GM12878 (cell line): ENCODE data around the gene RAB36. TPM values are rescaled to one million over a fixed set of nuclear protein-coding genes. Genes with fewer than 3 reads are reported as not detected.

ENCODE experiments used
- ATAC-seq: fragments of 200-7000 bp; cut with Tn5 transposase; 3 replicates; pipeline ENCODE4 v1.9.1; 2020; ENCODE audit warnings: mild to moderate bottlenecking, moderate library complexity
- BruUV-seq: library from RNA; stranded (reverse); fragments of 400-500 nt; replicated peaks from 2 replicates; lab custom pipeline; 2021; lab: Mats Ljungman, UMichigan
- CTCF ChIA-PET: fragments of 300-600 bp; sonication (Branson Sonifier 250); formaldehyde crosslinking; extraction: SDS; loops from one replicate; lab custom pipeline; 2021; ENCODE audit warnings: inconsistent platforms; lab: Yijun Ruan, JAX
- POLR2A ChIA-PET: fragments of 350-600 bp; formaldehyde crosslinking; extraction: SDS; loops from one replicate; lab custom pipeline; 2021; ENCODE audit warnings: inconsistent platforms; lab: Charles Lee
- RAD21 ChIA-PET: fragments of 300-600 bp; sonication (Branson Sonifier 250); formaldehyde crosslinking; loops from one replicate; lab custom pipeline; 2023; ENCODE audit warnings: antibody characterized with exemption; ENCODE audit not compliant: unreplicated experiment; lab: Charles Lee
- SMC1A ChIA-PET: fragments of 300-600 bp; sonication (Branson Sonifier 250); formaldehyde crosslinking; loops from one replicate; lab custom pipeline; 2023; ENCODE audit not compliant: unreplicated experiment, uncharacterized antibody; lab: Charles Lee
- DNase-seq: peaks from one replicate; pipeline ENCODE4 v3.0.0-alpha.2; 2011; ENCODE audit warnings: low read depth, low spot score
- FAIRE-seq: peaks from 3 replicates; lab custom pipeline; 2011; peaks lifted over from hg19 to GRCh38; lab: Jason Lieb, UNC
- H2AFZ ChIP-seq: 2 replicates; pipeline ENCODE4 v1.6.0; 2011; ENCODE audit warnings: low read depth, low read length, control low read depth; ENCODE audit not compliant: control insufficient read depth
- H3K27ac ChIP-seq: 2 replicates; pipeline ENCODE4 v1.5.1; 2011; ENCODE audit warnings: control low read depth; ENCODE audit not compliant: control insufficient read depth, insufficient read depth
- H3K27me3 ChIP-seq, 2 experiments: replicated peaks in 1 of 2; 2 replicates each; pipeline versions ENCODE4 v1.6.0 to v1.6.1; 2011; ENCODE audit warnings: low read length in 1 of 2; ENCODE audit not compliant: control insufficient read depth in 2 of 2, insufficient read depth in 2 of 2
- H3K36me3 ChIP-seq, 2 experiments: 2 replicates each; pipeline ENCODE4 v1.5.1; 2011; ENCODE audit warnings: low read length in 1 of 2; ENCODE audit not compliant: control insufficient read depth in 2 of 2, insufficient read depth in 2 of 2
- H3K4me1 ChIP-seq: 2 replicates; pipeline ENCODE4 v1.6.1; 2011; ENCODE audit warnings: mild to moderate bottlenecking, low read length, moderate library complexity, mixed read lengths; ENCODE audit not compliant: control insufficient read depth, insufficient read depth
- H3K4me2 ChIP-seq: 2 replicates; pipeline ENCODE4 v1.6.0; 2011; ENCODE audit warnings: control low read depth; ENCODE audit not compliant: control insufficient read depth, insufficient read depth
- H3K4me3 ChIP-seq: fragments of 200-600 bp; sonication (generic); 2 replicates; pipeline ENCODE4 v1.5.1; 2016
- H3K79me2 ChIP-seq: 2 replicates; pipeline ENCODE4 v1.6.0; 2011; ENCODE audit warnings: low read length; ENCODE audit not compliant: control insufficient read depth, insufficient read depth
- H3K9ac ChIP-seq: 2 replicates; pipeline ENCODE4 v1.8.0; 2011; ENCODE audit warnings: low read length, control low read depth, mixed read lengths; ENCODE audit not compliant: control insufficient read depth, insufficient read depth
- H3K9me3 ChIP-seq: replicated peaks from 3 replicates; pipeline ENCODE4 v1.5.1; 2011; ENCODE audit warnings: mild to moderate bottlenecking, low read length; ENCODE audit not compliant: control insufficient read depth, insufficient read depth
- H4K20me1 ChIP-seq: 2 replicates; pipeline ENCODE4 v1.6.0; 2011; ENCODE audit not compliant: control insufficient read depth, insufficient read depth
- GATAD2B ChIP-seq: fragments of 450-650 bp; conservative IDR thresholded peaks from 2 replicates; pipeline ENCODE4 v1.6.1; 2017; ENCODE audit warnings: low read depth, mild to moderate bottlenecking, moderate library complexity
- HSF1 ChIP-seq: fragments of 150-350 bp; IDR thresholded peaks from 2 replicates; pipeline ENCODE4 v1.6.1; 2014; ENCODE audit warnings: mild to moderate bottlenecking, low read depth, low read length
- MTA2 ChIP-seq: fragments of 450-650 bp; IDR thresholded peaks from 2 replicates; pipeline ENCODE4 v1.6.1; 2016; ENCODE audit warnings: low read depth, mild to moderate bottlenecking, moderate library complexity
- MTA3 ChIP-seq: IDR thresholded peaks from 2 replicates; pipeline ENCODE4 v1.6.1; 2012; ENCODE audit warnings: low read length, inconsistent platforms, borderline replicate concordance
- MYB ChIP-seq: fragments of 150-350 bp; IDR thresholded peaks from 2 replicates; pipeline ENCODE4 v1.6.1; 2014; ENCODE audit warnings: mild to moderate bottlenecking, low read depth, low read length, borderline replicate concordance
- NFIC ChIP-seq: IDR thresholded peaks from 2 replicates; pipeline ENCODE4 v1.6.1; 2012; ENCODE audit warnings: low read depth, mild to moderate bottlenecking, inconsistent platforms, low read length, moderate library complexity
- RELA ChIP-seq: fragments of 450-650 bp; IDR thresholded peaks from 2 replicates; pipeline ENCODE4 v1.8.0; 2014; ENCODE audit warnings: borderline replicate concordance; ENCODE audit not compliant: partially characterized antibody
- SREBF2 ChIP-seq: IDR thresholded peaks from 2 replicates; pipeline ENCODE4 v1.6.1; 2012; ENCODE audit warnings: mild to moderate bottlenecking, low read length
- ZZZ3 ChIP-seq: IDR thresholded peaks from 2 replicates; pipeline ENCODE4 v1.6.1; 2011; ENCODE audit warnings: low read depth; ENCODE audit not compliant: control insufficient read depth, insufficient read length
- whole genome bisulfite sequencing: methylation state at CpG from one replicate; pipeline ENCODE4 v1.1.6; 2016; ENCODE audit warnings: low lambda C conversion rate; ENCODE audit not compliant: insufficient replicate concordance, insufficient coverage; ENCODE audit errors: missing lambda C conversion rate; 5-methylcytosine and 5-hydroxymethylcytosine counted together
- in situ Hi-C: fragments of 300-500 bp; cut with MboI; formaldehyde crosslinking; loops from 9 replicates; pipeline ENCODE4 v1.14.3; 2018; ENCODE audit warnings: mixed read lengths
- intact Hi-C: fragments of 100-400 bp; cut with micrococcal nuclease; formaldehyde crosslinking; loops from one replicate; pipeline ENCODE4 v1.14.2; 2022; ENCODE audit not compliant: unreplicated experiment
- polyA plus RNA-seq, 11 experiments: library from polyadenylated mRNA; depleted of rRNA in 4 of 11; unstranded in 6 of 11; stranded (reverse) in 5 of 11; fragments of >200 nt; fragmentation: Nextera tagmentation in 4 of 11; fragmentation: Illumina TruSeq in 1 of 11; extraction: Ambion mirVana in 4 of 11; extraction: Trizol in 1 of 11; gene quantifications; 1 replicate in 1 of 11; 2 replicates in 10 of 11; pipeline versions ENCODE4 v1.2.1 to v1.2.3, GENCODE V29; 2011 to 2016; ENCODE audit warnings: inconsistent platforms in 2 of 11, missing spikeins in 2 of 11, low read depth in 1 of 11
- total RNA-seq, 4 experiments: library from RNA; depleted of rRNA in 3 of 4; stranded (reverse); fragments of >200 nt in 3 of 4; fragmentation: Illumina TruSeq in 1 of 4; extraction: Trizol in 1 of 4; gene quantifications; 2 replicates each; pipeline versions ENCODE4 v1.2.1 to v1.2.3, GENCODE V29; 2013 to 2021
- TF ChIP-seq, protein P1 (sequence below): IDR thresholded peaks from 2 replicates; pipeline ENCODE4 v1.6.1; 2012; ENCODE audit warnings: mild to moderate bottlenecking, low read depth, low read length
- TF ChIP-seq, protein P2 (sequence below): fragments of 450-650 bp; IDR thresholded peaks from 2 replicates; pipeline ENCODE4 v1.6.1; 2017; ENCODE audit warnings: mild to moderate bottlenecking
- TF ChIP-seq, protein P3 (sequence below): fragments of 450-650 bp; IDR thresholded peaks from 2 replicates; pipeline ENCODE4 v1.6.1; 2017; ENCODE audit warnings: low read depth, mild to moderate bottlenecking, moderate library complexity

Gene RAB36
- total and polyA plus RNA-seq, 10 of the 15 experiments (the other 5 are each of a cell fraction or from before 2014, with no cell fraction given): 0.31 to 2.7 (median 1.1) TPM

GRCh38 chr22:23132376-23133091, 12.7 kb upstream of the RAB36 start:
- no peak overlapping the region for H3K9ac ChIP-seq
- no peak for ATAC-seq
- intact Hi-C loops: no loop called here
- no peak overlapping the region for H2AFZ ChIP-seq
- 74% methylated on average over 10 of the region's 10 CpGs for WGBS
- no peak overlapping the region for H3K4me2 ChIP-seq
- no peak for DNase-seq
- RAD21 ChIA-PET: interaction anchor here (1.0 to 5.8 kb wide), 3 partner anchors 175 to 323 kb away, joined by 3 to 84 read pairs (median 4); no protein-coding TSS in a partner anchor
- POLR2A ChIA-PET: interaction anchor here (1.1 to 2.4 kb wide), 2 partner anchors 12 to 173 kb away, joined by 3 to 6 read pairs; no protein-coding TSS in a partner anchor
- peaks cover 20% of the 10 kb centered on the region for H3K4me1 ChIP-seq
- TF ChIP-seq MTA3 (no peak), GATAD2B (no peak), RELA (no peak), MTA2 (no peak), SREBF2 (no peak), MYB (no peak), NFIC (no peak), HSF1 (no peak), ZZZ3 (no peak)
- TF ChIP-seq, protein P1, sequence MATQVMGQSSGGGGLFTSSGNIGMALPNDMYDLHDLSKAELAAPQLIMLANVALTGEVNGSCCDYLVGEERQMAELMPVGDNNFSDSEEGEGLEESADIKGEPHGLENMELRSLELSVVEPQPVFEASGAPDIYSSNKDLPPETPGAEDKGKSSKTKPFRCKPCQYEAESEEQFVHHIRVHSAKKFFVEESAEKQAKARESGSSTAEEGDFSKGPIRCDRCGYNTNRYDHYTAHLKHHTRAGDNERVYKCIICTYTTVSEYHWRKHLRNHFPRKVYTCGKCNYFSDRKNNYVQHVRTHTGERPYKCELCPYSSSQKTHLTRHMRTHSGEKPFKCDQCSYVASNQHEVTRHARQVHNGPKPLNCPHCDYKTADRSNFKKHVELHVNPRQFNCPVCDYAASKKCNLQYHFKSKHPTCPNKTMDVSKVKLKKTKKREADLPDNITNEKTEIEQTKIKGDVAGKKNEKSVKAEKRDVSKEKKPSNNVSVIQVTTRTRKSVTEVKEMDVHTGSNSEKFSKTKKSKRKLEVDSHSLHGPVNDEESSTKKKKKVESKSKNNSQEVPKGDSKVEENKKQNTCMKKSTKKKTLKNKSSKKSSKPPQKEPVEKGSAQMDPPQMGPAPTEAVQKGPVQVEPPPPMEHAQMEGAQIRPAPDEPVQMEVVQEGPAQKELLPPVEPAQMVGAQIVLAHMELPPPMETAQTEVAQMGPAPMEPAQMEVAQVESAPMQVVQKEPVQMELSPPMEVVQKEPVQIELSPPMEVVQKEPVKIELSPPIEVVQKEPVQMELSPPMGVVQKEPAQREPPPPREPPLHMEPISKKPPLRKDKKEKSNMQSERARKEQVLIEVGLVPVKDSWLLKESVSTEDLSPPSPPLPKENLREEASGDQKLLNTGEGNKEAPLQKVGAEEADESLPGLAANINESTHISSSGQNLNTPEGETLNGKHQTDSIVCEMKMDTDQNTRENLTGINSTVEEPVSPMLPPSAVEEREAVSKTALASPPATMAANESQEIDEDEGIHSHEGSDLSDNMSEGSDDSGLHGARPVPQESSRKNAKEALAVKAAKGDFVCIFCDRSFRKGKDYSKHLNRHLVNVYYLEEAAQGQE: no peak
- TF ChIP-seq, protein P2, sequence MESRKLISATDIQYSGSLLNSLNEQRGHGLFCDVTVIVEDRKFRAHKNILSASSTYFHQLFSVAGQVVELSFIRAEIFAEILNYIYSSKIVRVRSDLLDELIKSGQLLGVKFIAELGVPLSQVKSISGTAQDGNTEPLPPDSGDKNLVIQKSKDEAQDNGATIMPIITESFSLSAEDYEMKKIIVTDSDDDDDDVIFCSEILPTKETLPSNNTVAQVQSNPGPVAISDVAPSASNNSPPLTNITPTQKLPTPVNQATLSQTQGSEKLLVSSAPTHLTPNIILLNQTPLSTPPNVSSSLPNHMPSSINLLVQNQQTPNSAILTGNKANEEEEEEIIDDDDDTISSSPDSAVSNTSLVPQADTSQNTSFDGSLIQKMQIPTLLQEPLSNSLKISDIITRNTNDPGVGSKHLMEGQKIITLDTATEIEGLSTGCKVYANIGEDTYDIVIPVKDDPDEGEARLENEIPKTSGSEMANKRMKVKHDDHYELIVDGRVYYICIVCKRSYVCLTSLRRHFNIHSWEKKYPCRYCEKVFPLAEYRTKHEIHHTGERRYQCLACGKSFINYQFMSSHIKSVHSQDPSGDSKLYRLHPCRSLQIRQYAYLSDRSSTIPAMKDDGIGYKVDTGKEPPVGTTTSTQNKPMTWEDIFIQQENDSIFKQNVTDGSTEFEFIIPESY: no peak
- TF ChIP-seq, protein P3, sequence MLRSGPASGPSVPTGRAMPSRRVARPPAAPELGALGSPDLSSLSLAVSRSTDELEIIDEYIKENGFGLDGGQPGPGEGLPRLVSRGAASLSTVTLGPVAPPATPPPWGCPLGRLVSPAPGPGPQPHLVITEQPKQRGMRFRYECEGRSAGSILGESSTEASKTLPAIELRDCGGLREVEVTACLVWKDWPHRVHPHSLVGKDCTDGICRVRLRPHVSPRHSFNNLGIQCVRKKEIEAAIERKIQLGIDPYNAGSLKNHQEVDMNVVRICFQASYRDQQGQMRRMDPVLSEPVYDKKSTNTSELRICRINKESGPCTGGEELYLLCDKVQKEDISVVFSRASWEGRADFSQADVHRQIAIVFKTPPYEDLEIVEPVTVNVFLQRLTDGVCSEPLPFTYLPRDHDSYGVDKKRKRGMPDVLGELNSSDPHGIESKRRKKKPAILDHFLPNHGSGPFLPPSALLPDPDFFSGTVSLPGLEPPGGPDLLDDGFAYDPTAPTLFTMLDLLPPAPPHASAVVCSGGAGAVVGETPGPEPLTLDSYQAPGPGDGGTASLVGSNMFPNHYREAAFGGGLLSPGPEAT: no peak
- TF ChIP-seq, all 136 proteins: peak for 0
- in situ Hi-C loops: loop anchor here (10.0 kb wide), 1 partner anchor 778 kb away; no protein-coding TSS in a partner anchor
- Histone ChIP-seq H3K27ac (no peak overlapping the region), H3K4me3 (no peak overlapping the region), H3K36me3 (no peaks in the 10 kb centered on the region), H3K79me2 (no peaks in the 10 kb centered on the region), H4K20me1 (no peaks in the 10 kb centered on the region), H3K9me3 (no peaks in the 10 kb centered on the region), H3K27me3 (no peaks in the 10 kb centered on the region)
- CTCF ChIA-PET: interaction anchor here (0.6 to 11.1 kb wide), 8 partner anchors 12 to 253 kb away, joined by 3 to 539 read pairs (median 3); no protein-coding TSS in a partner anchor
- BruUV-seq: no TSS peak
- SMC1A ChIA-PET: interaction anchor here (0.7 to 8.6 kb wide), 7 partner anchors 11 to 253 kb away, joined by 3 to 277 read pairs (median 3); no protein-coding TSS in a partner anchor
- no peak for FAIRE-seq
